Heart right ventricle (tissue), 16 donors: ENCODE measurements around the gene TMED5. TPM values are rescaled to one million over a fixed set of nuclear protein-coding genes. Genes with fewer than 3 reads are reported as not detected.
A peak's percentile ranks its signal among the peaks of the same experiment; 100 is the strongest.
"Not testable (repeated sequence)": the region's sequence is repeated elsewhere in the genome, so short reads cannot be mapped to it uniquely, and the experiment has no call there.

ENCODE experiments used
- ATAC-seq, 8 donors: fragments of 200-7000 bp; cut with Tn5 transposase; one replicate each; pipeline ENCODE4 v1.9.1; 2020; ENCODE audit warnings: mild to moderate bottlenecking in 8 of 8, moderate library complexity in 8 of 8, moderate number of reproducible peaks in 1 of 8
- DNase-seq, 2 donors: peaks; one replicate each; pipeline ENCODE4 v3.0.0-alpha.2; 2020
- H3K27ac ChIP-seq, 10 donors: fragments of 200-600 bp; sonication (generic) in 2 of 10; one replicate each; pipeline versions ENCODE4 v1.5.0 to v1.8.0; 2020 to 2022; ENCODE audit warnings: mild to moderate bottlenecking in 3 of 10
- H3K27me3 ChIP-seq, 7 donors: fragments of 200-600 bp; one replicate each; pipeline ENCODE4 v1.8.0; 2021 to 2022; ENCODE audit warnings: mild to moderate bottlenecking in 2 of 7
- H3K36me3 ChIP-seq, 9 donors: fragments of 200-600 bp; sonication (generic) in 1 of 9; one replicate each; pipeline versions ENCODE4 v1.5.0 to v1.8.0; 2020 to 2022; ENCODE audit warnings: mild to moderate bottlenecking in 2 of 9
- H3K4me1 ChIP-seq, 9 donors: fragments of 200-600 bp; sonication (generic) in 1 of 9; one replicate each; pipeline versions ENCODE4 v1.5.0 to v1.8.0; 2020 to 2022; ENCODE audit warnings: mild to moderate bottlenecking in 4 of 9
- H3K4me3 ChIP-seq, 10 donors: fragments of 200-600 bp; sonication (generic) in 2 of 10; one replicate each; pipeline versions ENCODE4 v1.5.0 to v1.8.0; 2020 to 2022; ENCODE audit warnings: mild to moderate bottlenecking in 7 of 10, moderate library complexity in 2 of 10
- H3K9me3 ChIP-seq, 11 donors: fragments of 200-600 bp in 10 of 11; sonication (generic) in 2 of 11; one replicate each; pipeline versions ENCODE4 v1.5.0 to v1.8.0; 2013 to 2022; ENCODE audit warnings: mild to moderate bottlenecking in 2 of 11, control low read depth in 1 of 11, moderate library complexity in 1 of 11
- WGBS, 2 donors: extraction: QIAGEN DNeasy Blood & Tissue Kit; methylation state at CpG; one replicate each; pipeline ENCODE4 v1.1.7; 2013; ENCODE audit warnings: inconsistent platforms in 1 of 2; 5-methylcytosine and 5-hydroxymethylcytosine counted together
- intact Hi-C, 10 donors: fragments of 100-400 bp; cut with DNase I; formaldehyde crosslinking; loops; one replicate each; pipeline versions ENCODE4 v1.11.1 to v1.14.2; 2022
- polyA plus RNA-seq, 2 donors: library from polyadenylated mRNA; stranded (reverse); fragments of 200-250 nt; gene quantifications; one replicate each; pipeline ENCODE4 v1.2.3, GENCODE V29; 2013
- total RNA-seq, 10 donors: library from RNA; stranded (reverse); fragmentation: NEBNext Ultra II Directional in 3 of 10; extraction: Animal tissue kit (Norgen Biotek cat#: 25700) in 3 of 10; gene quantifications; one replicate each; pipeline versions ENCODE4 v1.2.1 to v1.2.4, GENCODE V29; 2021 to 2023
- TF ChIP-seq, protein P1 (sequence below), 9 donors: fragments of 200-600 bp; sonication (generic) in 2 of 9; IDR thresholded peaks; one replicate each; pipeline versions ENCODE4 v1.5.0 to v1.8.0; 2021 to 2022; ENCODE audit warnings: antibody characterized with exemption in 9 of 9, mild to moderate bottlenecking in 5 of 9, moderate library complexity in 1 of 9
- donor health status: Arrhythmogenic right ventricular cardiomyopathy.
- donor health status: ischemic (EF 13 %, LVEDD 7.1; RV severe dilation, severe dysfunction).
- donor health status: healthy with polysubstance abuse.
- donor health status: DM: no; HTN: yes; CAD: no.
- donor health status: DM: no; HTN: no; CAD: no.
- donor health status: ischemic (EF 25% LVEDD 6.9; RV normal size, moderate dysfunction).
- donor health status: ischemic (EF 25% LVEDD 5.7; RV mildly dilated, moderate dysfunction).
- donor health status: healthy.
- donor health status: DM: yes; HTN: yes; CAD: no.
- donor health status: Ischemic cardiomyopathy.
- donor health status: ischemic (EF 35%, LVEDD 5.7; RV mildly dilated, moderate dysfunction).
- donor health status: nonischemic (EF 11% LVEDD 7.7; RV severe dilation, severe dysfunction).
- donor health status: DM: yes; HTN: yes; CAD: no.
- donor health status: PGD.
- donor health status: ischemic (EF 29% LVEDD 5.4; RV normal size, mild dysfunction).
- donor health status: nonischemic (EF 23%, LVEDD 6.1; RV moderate dilation, normal function).

Gene TMED5
- total and polyA plus RNA-seq, 12 donors = 8.4 to 82.4 (median 38.4) TPM

DNA sequence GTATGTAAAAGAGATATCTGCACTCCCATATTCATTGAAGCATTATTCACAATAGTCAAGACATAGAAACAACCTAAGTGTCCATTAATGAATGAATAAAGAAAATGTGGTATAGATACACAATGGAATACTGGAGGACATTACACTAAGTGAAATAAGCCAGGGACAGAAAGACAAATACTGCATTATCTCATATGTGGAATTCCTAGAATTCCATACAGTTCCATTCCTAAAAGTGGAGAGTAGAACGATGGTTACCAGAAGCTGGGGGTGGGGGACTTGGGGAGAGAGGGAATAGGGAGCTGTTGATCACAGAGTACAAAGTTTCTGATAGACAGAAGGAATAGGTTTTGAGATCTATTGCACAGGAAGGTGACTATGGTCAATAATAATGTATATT, 7.4 kb downstream of the TMED5 start:
- ATAC-seq (no peak), DNase-seq (no peak)
- Histone ChIP-seq H3K27me3 (no peaks in the 10 kb centered on the region), H3K36me3 (peaks cover 0 to 23% (median 0%) of the 10 kb centered on the region in 9 donors), H3K4me3 (no peak overlapping the region), H3K27ac (no peak overlapping the region), H3K9me3 (peaks cover 0 to 19% (median under 1%) of the 10 kb centered on the region in 11 donors), H3K4me1 (peaks cover 0 to 56% (median 28%) of the 10 kb centered on the region in 9 donors)
- intact Hi-C loops = no loop called here
- TF ChIP-seq, protein P1, sequence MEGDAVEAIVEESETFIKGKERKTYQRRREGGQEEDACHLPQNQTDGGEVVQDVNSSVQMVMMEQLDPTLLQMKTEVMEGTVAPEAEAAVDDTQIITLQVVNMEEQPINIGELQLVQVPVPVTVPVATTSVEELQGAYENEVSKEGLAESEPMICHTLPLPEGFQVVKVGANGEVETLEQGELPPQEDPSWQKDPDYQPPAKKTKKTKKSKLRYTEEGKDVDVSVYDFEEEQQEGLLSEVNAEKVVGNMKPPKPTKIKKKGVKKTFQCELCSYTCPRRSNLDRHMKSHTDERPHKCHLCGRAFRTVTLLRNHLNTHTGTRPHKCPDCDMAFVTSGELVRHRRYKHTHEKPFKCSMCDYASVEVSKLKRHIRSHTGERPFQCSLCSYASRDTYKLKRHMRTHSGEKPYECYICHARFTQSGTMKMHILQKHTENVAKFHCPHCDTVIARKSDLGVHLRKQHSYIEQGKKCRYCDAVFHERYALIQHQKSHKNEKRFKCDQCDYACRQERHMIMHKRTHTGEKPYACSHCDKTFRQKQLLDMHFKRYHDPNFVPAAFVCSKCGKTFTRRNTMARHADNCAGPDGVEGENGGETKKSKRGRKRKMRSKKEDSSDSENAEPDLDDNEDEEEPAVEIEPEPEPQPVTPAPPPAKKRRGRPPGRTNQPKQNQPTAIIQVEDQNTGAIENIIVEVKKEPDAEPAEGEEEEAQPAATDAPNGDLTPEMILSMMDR (IDR thresholded peaks at IDR 0.05) = no peak
- 6 to 29% methylated on average over 1 of the region's 1 CpG for WGBS, 2 donors

DNA sequence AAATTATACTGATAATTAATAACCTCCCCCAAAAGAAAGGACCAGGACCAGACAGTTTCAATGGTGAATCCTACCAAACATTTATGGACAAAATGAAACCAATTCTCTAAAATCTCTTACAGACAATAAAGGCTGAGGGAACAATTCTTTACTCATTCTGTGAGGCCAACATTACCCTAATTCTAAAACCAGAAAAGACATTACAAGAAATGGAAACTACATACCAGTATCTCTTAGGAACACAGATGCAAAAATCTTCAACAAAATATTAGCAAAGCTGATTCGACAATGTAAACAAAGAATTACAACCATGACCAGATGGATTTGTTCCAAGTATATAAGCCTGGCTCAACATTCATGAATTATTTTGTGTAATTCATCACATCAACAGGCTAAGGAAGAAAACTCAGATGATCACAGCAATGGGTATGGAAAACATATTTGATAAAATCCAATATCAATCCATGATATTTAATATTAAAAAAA, 8.6 kb downstream of the TMED5 start:
- no peaks in the 10 kb centered on the region for H3K27me3 ChIP-seq
- H3K27ac ChIP-seq = no peak overlapping the region
- ATAC-seq (no peak), DNase-seq (no peak)
- WGBS, 2 donors = 78 to 80% methylated on average over 1 of the region's 1 CpG
- H3K36me3 ChIP-seq = peaks cover 0 to 22% (median 0%) of the 10 kb centered on the region in 9 donors
- peaks cover 0 to 44% (median 18%) of the 10 kb centered on the region in 9 donors for H3K4me1 ChIP-seq
- TF ChIP-seq, protein P1 (IDR thresholded peaks at IDR 0.05) = no peak
- H3K9me3 ChIP-seq = peaks cover 0 to 31% (median 2%) of the 10 kb centered on the region in 11 donors
- intact Hi-C loops = no loop called here
- H3K4me3 ChIP-seq = peak overlapping the region in 1 of 10 donors; percentile 9

DNA sequence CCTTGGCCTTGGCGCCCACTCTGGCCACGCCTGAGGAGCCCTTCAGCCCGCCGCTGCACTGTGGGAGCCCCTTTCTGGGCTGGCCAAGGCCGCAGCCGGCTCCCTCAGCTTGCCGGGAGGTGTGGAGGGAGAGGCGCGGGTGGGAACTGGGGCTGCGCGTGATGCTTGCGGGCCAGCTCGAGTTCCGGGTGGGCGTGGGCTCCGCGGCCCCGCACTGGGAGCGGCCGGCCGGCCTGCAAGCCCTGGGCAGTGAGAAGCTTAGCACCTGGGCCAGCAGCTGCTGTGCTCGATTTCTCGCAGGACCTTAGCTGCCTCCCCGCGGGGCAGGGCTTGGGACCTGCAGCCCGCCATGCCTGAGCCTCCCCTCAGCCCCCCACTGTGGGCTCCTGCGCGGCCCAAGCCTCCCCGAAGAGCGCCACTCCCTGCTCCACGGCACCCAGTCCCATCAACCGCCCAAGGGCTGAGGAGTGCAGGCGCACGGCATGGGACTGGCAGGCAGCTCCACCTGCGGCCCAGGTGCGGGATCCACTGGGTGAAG, 10.0 kb downstream of the TMED5 start:
- DNase-seq, H3K4me3 ChIP-seq, H3K27ac ChIP-seq, H3K27me3 ChIP-seq, ATAC-seq, intact Hi-C loops: not testable (repeated sequence)
- Histone ChIP-seq H3K36me3 (peaks cover 0 to 11% (median 0%) of the 10 kb centered on the region in 9 donors), H3K9me3 (peaks cover 0 to 38% (median 2%) of the 10 kb centered on the region in 11 donors), H3K4me1 (peaks cover 0 to 35% (median 18%) of the 10 kb centered on the region in 9 donors)
- 97 to 98% methylated on average over 35 to 36 of the region's 36 CpGs for WGBS, 2 donors

DNA sequence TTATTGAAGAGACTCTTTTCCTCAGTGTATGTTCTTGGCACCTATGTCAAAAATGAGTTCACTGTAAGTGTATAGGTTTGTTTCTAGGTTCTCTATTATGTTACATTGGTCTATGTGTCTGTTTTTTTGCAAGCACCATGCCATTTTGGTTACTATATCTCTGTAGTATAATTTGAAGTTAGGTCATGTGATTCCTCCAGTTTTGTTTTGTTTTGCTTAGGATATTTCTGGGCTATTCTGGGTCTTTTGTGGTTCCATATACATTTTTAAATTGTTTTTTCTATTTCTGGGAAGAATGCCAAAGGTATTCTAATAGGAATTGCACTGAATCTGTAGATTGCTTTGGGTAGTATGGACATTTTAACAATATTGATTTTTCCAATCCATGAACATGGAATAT, 13.2 kb downstream of the TMED5 start:
- DNase-seq = no peak
- intact Hi-C loops = no loop called here
- no peak overlapping the region for H3K4me3 ChIP-seq
- peaks cover 0 to 35% (median 2%) of the 10 kb centered on the region in 11 donors for H3K9me3 ChIP-seq
- TF ChIP-seq, protein P1 (IDR thresholded peaks at IDR 0.05) = no peak
- ATAC-seq = no peak
- H3K4me1 ChIP-seq = peaks cover 0 to 21% (median 2%) of the 10 kb centered on the region in 9 donors
- peaks cover 0 to 4% (median 0%) of the 10 kb centered on the region in 9 donors for H3K36me3 ChIP-seq
- no peak overlapping the region for H3K27ac ChIP-seq
- no peaks in the 10 kb centered on the region for H3K27me3 ChIP-seq

DNA sequence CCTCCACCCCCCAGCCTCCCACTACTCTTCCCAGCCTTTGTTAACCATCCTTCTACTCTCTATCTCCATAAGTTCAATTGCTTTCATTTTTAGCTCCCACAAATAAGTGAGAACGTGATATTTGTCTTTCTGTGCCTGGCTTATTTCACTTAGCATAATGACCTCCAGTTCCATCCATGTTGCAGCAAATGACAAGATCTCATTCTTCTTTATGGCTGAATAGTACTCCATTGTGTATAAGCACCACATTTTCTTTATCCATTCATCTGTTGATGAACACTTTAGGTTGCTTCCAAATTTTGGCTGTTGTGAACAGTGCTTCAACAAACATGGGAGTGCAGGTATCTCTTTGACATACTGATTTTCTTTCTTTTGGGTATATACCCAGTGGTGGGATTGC, 14.3 kb downstream of the TMED5 start:
- H3K27ac ChIP-seq, H3K27me3 ChIP-seq, DNase-seq, H3K36me3 ChIP-seq, ATAC-seq, intact Hi-C loops, H3K4me3 ChIP-seq: not testable (repeated sequence)
- WGBS, 2 donors = 93 to 95% methylated on average over 1 of the region's 1 CpG
- H3K9me3 ChIP-seq = peaks cover 0 to 35% (median 2%) of the 10 kb centered on the region in 11 donors
- H3K4me1 ChIP-seq = peaks cover 0 to 18% (median 7%) of the 10 kb centered on the region in 9 donors
